PC-9 (cell line): ENCODE results near the gene GET3.
"Not testable (repeated sequence)": the region's sequence is repeated elsewhere in the genome, so short reads cannot be mapped to it uniquely, and the experiment has no call there.

Source experiments
- EZH2 ChIP-seq: fragments of 200-600 bp; sonication (generic); IDR thresholded peaks from 2 replicates; pipeline ENCODE4 v1.8.0; 2017; ENCODE audit warnings: antibody characterized with exemption, low read depth
- TF ChIP-seq, protein P1 (sequence below): fragments of 200-600 bp; sonication (generic); conservative IDR thresholded peaks from 2 replicates; pipeline ENCODE4 v1.6.1; 2017; ENCODE audit warnings: mixed run types, antibody characterized with exemption, mild to moderate bottlenecking, moderate library complexity

DNA sequence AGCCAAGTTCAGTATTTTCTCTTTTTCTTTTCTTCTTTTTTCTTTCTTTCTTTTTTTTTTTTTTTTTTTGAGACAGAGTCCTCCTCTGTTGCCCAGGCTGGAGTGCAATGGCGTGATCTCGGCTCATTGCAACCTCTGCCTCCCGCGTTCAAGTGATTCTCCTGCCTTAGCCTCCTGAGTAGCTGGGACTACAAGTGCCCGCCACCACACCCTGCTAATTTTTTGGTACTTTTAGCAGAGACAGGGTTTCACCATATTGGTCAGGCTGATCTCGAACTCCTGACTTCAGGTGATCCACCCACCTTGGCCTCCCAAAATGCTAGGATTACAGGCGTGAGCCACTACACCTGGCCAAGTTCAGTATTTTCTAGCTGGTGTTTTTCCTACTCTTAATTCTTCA is 60.3 kb downstream of the GET3 start:
- TF ChIP-seq EZH2: not testable (repeated sequence)
- TF ChIP-seq, protein P1, sequence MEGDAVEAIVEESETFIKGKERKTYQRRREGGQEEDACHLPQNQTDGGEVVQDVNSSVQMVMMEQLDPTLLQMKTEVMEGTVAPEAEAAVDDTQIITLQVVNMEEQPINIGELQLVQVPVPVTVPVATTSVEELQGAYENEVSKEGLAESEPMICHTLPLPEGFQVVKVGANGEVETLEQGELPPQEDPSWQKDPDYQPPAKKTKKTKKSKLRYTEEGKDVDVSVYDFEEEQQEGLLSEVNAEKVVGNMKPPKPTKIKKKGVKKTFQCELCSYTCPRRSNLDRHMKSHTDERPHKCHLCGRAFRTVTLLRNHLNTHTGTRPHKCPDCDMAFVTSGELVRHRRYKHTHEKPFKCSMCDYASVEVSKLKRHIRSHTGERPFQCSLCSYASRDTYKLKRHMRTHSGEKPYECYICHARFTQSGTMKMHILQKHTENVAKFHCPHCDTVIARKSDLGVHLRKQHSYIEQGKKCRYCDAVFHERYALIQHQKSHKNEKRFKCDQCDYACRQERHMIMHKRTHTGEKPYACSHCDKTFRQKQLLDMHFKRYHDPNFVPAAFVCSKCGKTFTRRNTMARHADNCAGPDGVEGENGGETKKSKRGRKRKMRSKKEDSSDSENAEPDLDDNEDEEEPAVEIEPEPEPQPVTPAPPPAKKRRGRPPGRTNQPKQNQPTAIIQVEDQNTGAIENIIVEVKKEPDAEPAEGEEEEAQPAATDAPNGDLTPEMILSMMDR: not testable (repeated sequence)
